HG03045 (cell line): ENCODE results near the gene MYO1D.
"Not testable (repeated sequence)": the region's sequence is repeated elsewhere in the genome, so short reads cannot be mapped to it uniquely, and the experiment has no call there.

ENCODE experiments used
- ATAC-seq: cut with Tn5 transposase; IDR thresholded peaks from one replicate; pipeline ENCODE4 v1.9.1; 2021; ENCODE audit warnings: mild to moderate bottlenecking, moderate library complexity; ENCODE audit not compliant: unreplicated experiment

Gene MYO1D

DNA sequence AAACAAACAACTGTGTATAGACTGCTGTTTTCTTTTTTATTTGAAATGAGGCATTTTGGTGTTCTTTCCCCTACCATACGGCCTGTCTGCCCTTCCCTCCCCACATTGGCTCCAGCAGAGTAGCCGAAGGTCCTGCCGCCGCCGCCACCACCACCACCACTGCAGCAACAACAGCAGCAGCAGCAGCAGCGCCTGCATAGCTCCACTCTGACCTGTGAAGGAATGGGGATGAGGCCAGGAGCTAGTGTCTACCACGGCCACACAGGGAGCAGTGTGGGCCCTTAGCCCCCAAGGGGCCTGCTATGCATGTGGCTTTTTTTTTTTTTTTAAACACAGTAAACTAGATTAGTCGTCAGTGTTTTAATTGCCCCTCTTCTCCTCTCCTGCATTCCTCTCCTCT is 395.7 kb downstream of the MYO1D start:
- no peak for ATAC-seq

- no peak for ATAC-seq
Observed at GRCh38 chr17:32479074-32479617, 397.8 kb downstream of the MYO1D start.

DNA sequence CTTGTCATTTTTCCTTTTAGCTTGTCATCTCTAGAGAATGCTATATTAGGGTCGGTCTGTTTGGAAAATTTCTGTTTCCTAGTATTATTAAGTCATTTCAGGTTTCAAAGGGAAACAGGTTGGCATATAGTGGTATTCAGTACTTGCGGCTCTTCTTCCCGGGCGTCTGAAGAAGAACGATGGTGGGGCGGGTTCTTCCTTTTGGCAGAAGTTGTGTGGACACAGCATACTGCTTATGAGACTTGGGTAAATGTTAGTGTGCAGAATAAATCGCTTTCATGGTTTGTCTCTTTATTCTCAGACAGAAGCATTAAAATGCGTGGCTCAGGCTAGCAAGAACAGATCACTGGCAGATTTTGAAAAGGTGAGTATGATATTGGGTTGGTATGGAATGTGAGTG is 399.7 kb downstream of the MYO1D start:
- ATAC-seq, result no peak

GRCh38 chr17:32475258-32475657 is 401.7 kb downstream of the MYO1D start:
- ATAC-seq, result no peak

DNA sequence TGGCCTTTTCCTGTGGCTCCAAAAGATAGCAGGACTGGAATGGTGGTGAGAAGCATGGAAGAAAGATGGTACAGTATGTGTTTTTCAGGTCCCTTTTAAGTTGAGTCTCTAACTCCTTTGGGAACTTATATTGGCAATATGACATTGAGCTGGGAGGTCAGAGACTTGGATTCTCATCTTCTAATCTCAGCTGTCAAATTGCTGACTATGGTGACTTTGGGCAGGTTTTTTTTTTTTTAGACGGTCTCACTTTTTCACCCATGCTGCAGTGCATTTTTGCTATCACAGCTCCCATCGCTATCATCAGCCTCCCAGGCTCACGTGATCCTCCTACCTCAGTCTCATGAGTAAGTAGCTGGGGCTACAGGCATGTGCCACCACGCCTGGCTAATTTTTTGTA is 405.3 kb downstream of the MYO1D start:
- no peak for ATAC-seq

DNA sequence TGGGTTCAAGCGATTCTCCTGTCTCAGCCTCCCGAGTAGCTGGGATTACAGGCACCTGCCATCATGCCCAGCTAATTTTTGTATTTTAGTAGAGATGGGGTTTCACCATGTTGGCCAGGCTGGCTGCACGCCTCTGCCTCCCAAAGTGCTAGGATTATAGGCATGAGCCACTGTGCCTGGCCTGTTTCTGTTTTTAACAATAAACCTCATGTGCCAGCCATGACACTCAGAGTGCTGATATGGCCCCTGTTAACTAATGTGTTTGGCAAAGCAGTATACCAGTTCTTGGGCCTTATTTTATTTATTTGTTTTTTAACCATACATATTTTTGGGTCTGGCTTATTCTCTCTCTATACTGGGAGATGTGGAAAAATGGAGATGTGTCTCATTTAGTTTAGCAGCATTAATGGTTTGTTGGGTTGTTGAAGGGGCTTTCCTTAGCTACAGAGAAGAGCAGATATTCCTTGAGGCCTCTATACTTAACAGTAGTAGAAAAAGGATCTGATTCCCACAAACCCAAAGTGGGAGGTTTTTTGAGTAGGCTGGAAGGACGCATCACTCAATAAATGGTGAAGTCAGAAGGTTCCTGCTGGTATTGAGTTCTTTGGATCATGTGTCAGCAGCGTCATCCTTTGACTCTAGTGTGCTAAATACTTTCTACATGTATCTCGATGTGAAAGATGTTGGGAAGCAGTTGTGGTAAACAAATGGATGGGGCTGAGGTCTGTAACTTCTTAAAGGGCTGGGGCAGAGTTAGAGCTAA is 406.3 kb downstream of the MYO1D start:
- ATAC-seq, result no peak

DNA sequence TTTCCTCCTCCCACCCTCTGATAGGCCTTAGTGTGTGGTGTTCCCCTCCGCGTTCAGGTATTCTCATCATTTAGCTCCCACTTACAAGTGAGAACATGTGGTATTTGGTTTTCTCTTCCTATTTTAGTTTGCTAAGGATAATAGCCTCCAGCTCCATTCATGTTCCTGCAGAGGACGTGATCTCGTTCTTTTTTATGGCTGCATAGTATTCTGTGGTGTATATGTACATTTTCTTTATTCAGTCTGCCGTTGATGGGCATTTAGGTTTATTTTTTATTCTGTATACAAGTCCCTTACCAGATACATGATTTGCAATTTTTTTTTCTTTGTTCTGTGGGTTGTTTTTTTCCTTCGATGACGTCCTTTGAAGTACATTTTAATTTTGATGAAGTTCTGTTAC is 409.0 kb downstream of the MYO1D start:
- ATAC-seq, result no peak

- ATAC-seq, result no peak
Observed at GRCh38 chr17:32464374-32464773, 412.6 kb downstream of the MYO1D start.

- ATAC-seq, result no peak
Observed at GRCh38 chr17:32463304-32463703, 413.6 kb downstream of the MYO1D start.

- no peak for ATAC-seq
Observed at GRCh38 chr17:32461853-32462617, 414.9 kb downstream of the MYO1D start.

DNA sequence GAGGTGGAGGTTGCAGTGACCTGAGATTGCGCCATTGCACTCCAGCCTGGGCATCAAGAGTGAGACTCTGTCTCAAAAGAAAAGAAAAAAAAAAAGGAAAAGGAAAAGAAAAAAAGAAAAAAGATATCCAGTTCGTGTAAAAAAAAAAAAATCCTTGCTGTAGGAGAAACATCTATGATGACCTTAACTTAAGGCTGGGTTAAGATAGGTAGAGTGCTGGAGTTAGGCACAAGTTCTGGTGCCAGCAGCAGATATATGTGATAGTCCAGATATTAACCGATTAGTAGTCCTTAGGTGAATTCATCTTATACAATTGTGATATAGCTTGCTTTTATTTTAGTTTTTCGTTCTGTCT is 415.4 kb downstream of the MYO1D start:
- no peak for ATAC-seq

DNA sequence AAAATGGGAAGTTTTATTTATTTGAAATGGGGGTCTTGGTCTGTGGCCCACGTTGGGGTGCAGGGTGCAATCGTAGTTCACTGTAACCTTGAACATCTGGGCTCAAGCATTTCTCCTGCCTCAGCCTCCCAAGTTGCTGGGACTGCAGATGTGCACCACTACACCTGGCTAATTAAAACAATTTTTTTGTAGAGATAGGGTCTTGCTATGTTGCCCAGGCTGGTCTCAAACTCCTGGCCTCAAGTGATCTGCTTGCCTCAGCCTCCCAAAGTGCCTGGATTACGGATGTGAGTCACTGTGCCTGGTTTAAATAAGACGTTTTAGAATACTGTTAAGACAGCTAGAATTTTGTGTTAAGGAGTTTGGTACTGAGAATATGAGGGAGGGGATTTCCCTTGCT is 416.9 kb downstream of the MYO1D start:
- no peak for ATAC-seq

DNA sequence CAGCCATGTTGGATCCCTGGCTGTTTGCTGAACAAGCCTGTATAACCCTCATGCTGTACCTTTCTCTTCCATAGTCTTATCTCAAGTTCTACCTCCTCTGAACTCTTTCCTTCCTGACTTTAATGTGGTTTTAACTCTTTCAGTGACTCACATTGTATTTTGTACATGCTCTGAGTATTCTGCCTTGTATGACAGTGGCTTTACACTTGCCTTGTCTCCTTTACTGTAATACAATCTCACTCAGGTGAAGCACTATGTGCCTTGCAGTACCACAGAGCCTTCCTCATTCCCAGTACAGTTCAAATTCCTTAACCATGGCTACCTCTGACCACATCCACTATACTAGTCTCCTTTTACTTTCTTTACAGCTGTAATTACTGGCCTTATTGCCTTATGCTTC is 418.6 kb downstream of the MYO1D start:
- ATAC-seq, result no peak

- ATAC-seq, result no peak
Observed at GRCh38 chr17:32453370-32453769, 423.6 kb downstream of the MYO1D start.

- ATAC-seq, result no peak
Observed at GRCh38 chr17:32452281-32452680, 424.6 kb downstream of the MYO1D start.

- no peak for ATAC-seq
Observed at GRCh38 chr17:32451879-32452278, 425.0 kb downstream of the MYO1D start.

GRCh38 chr17:32450379-32450778 is 426.5 kb downstream of the MYO1D start:
- ATAC-seq, result not testable (repeated sequence)

DNA sequence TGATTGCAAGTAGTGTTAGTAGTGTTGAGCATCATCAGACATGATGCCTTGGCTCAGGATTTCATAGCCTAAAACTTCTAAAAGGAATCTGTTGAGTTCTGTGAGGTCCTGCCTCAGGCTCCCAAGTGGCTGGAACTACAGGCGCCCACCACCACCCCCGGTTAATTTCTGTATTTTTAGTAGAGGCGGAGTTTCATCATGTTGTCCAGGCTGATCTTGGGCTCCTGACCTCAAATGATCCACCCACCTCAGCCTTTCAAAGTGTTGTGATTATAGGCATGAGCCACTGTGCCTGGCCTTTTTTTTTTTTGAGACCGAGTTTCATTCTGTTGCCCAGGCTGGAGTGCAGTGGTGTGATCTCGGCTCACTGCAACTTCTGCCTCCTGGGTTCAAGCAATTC is 427.0 kb downstream of the MYO1D start:
- no peak for ATAC-seq

- ATAC-seq, result no peak
Observed at GRCh38 chr17:32446949-32447348, 430.0 kb downstream of the MYO1D start.

GRCh38 chr17:32445971-32446370 is 431.0 kb downstream of the MYO1D start:
- no peak for ATAC-seq

DNA sequence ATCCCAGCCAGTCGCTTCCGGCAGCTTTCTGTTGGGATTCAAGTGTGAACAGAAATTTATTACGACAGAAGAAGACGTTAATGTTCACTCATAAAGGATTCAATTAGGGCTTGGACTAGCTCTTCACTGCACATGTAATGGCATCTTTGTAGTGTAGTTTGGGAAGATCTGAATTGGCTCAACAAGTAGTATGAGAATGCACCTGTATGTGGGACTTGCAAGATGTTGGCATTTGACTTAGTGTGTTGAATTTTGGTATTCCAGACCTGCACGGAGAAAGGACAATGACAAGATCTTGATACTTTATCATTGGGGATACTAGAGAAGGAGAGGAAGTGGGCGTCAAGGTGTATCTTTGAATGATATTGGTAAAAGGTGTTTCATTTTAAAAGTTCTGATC is 431.4 kb downstream of the MYO1D start:
- no peak for ATAC-seq

- ATAC-seq, result peak; percentile 9
Observed at GRCh38 chr17:32445074-32445415, 431.9 kb downstream of the MYO1D start.
